ENCODE data around the gene AGMAT. TPM values are rescaled to one million over a fixed set of nuclear protein-coding genes. Genes with fewer than 3 reads are reported as not detected.

AGMAT gene
- total and polyA plus RNA-seq, 2 of the 13 experiments (the other 11 are each of a cell fraction or from before 2014, with no cell fraction given): 59.1 to 174 TPM

DNA sequence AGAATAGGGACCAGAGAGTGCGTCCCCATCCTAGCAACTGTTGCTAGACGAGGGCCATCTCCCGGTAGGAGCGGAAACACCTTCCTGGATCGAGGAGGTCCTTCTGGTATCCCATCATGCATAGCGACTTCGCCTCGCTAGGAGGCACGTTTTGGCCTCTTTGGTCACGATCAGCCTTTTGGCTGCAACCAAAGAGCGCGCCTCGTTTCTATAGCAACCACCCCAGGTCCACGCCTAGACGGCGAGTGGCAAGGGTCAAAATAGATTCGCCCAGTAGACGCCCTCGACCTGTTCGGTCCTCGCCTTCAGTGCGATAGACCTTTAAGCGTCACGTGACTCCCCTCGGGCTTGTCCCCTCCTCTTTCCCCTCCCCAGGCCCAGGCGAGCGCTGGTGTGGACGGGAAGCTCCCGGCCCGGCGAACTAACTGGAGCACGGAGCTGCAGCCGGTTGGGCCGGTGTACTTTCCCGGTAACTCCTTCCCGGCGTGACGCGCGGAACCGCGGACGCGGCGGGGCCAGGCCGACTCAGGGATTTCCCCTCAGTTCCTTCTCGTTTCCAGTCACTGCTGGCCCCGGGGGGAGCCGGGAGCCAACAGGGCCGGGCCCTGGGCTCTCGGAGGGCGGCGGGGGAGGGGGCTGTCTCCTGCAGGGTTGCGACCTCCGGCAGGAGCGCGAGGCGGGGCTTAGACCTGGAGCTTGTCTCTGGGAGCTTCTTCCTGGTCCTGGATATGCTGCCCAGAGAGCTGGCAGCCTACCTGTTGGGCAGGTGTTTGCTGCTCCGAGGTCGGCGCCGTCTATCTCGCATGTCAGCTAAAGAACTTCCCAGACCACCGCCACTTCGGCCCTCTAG is 58.1 kb downstream of the AGMAT start, which contains the start of gene DNAJC16 (continued):
- TF ChIP-seq THRA (CRISPR knock-in tag; IDR thresholded peaks at IDR 0.05; ENCODE audit: borderline replicate concordance) (no peak; the same call in 1 of the 2 replicates), ARNT (IDR thresholded peaks at IDR 0.05) (no peak), CTCF (CRISPR knock-in tag; IDR thresholded peaks at IDR 0.05) (peak; percentile 65), MXD1 (CRISPR knock-in tag; IDR thresholded peaks at IDR 0.05) (no peak; the same call in 1 of the 2 replicates), SP5 (CRISPR knock-in tag; IDR thresholded peaks at IDR 0.05; ENCODE audit: borderline replicate concordance, low read depth) (peak; percentile 42; the same call in 1 of the 2 replicates), JUNB (CRISPR knock-in tag; IDR thresholded peaks at IDR 0.05; ENCODE audit: borderline replicate concordance) (no peak), ATF6 (CRISPR knock-in tag; conservative IDR thresholded peaks at IDR 0.05) (no peak), SOX5 (CRISPR knock-in tag; IDR thresholded peaks at IDR 0.05; ENCODE audit: borderline replicate concordance) (peak; percentile 44; the same call in 1 of the 2 replicates)
